ENCODE results near the gene MAML1. TPM values are rescaled to one million over a fixed set of nuclear protein-coding genes. Genes with fewer than 3 reads are reported as not detected.
A peak's percentile ranks its signal among the peaks of the same experiment; 100 is the strongest.

Gene MAML1
- total RNA-seq, 2 donors from 2014 or later: 29.7 TPM

- no peaks in the 10 kb centered on the region for H3K9me3 ChIP-seq
- H3K27me3 ChIP-seq: no peaks in the 10 kb centered on the region
- intact Hi-C loops (cut with DNase I): loop anchor here (5.0 kb wide), 1 partner anchor 34 kb away; the partner anchor contains the start of gene MAML1
- no peaks in the 10 kb centered on the region for H3K36me3 ChIP-seq
- peak; percentile 99 for DNase-seq
- H3K27ac ChIP-seq: peak overlapping the region; percentile 95
- H3K4me3 ChIP-seq: peak overlapping the region; percentile 72
- peaks cover 15% of the 10 kb centered on the region for H3K4me1 ChIP-seq
- no peak for TF ChIP-seq CTCF (IDR thresholded peaks at IDR 0.05)
- H3K9ac ChIP-seq (ENCODE audit: low read depth in 2 of 2, low read length in 2 of 2): peak overlapping the region; percentile 91 to 98
These were observed 34.4 kb upstream of the MAML1 start for GRCh38 chr5:179697993-179698934.

- peaks cover 15% of the 10 kb centered on the region for H3K4me1 ChIP-seq
- no peak for TF ChIP-seq CTCF (IDR thresholded peaks at IDR 0.05)
- peak within 1 kb of the TSS; percentile 95 for H3K27ac ChIP-seq
- H3K9ac ChIP-seq (ENCODE audit: low read depth in 2 of 2, low read length in 2 of 2): peak within 1 kb of the TSS; percentile 97 to 98
- H3K27me3 ChIP-seq: no peaks in the 10 kb centered on the region
- H3K9me3 ChIP-seq: no peaks in the 10 kb centered on the region
- no peaks in the 10 kb centered on the region for H3K36me3 ChIP-seq
- H3K4me3 ChIP-seq: peak within 1 kb of the TSS; percentile 72
- intact Hi-C loops (cut with DNase I): loop anchor here (5.0 kb wide), 1 partner anchor 33 kb away; the partner anchor contains the start of gene MAML1
- DNase-seq: no peak
These were observed 33.5 kb upstream of the MAML1 start, which contains the start of gene CANX for GRCh38 chr5:179698935-179699615. CANX (plus strand) TSS chr5:179698967; CDS start chr5:179705682, 6,715 bp downstream.

GRCh38 chr5:179699616-179700237 lies 32.9 kb upstream of the MAML1 start:
- TF ChIP-seq CTCF (IDR thresholded peaks at IDR 0.05): no peak
- no peaks in the 10 kb centered on the region for H3K9me3 ChIP-seq
- H3K27ac ChIP-seq: peak overlapping the region; percentile 88
- peak; percentile 49 for DNase-seq
- H3K9ac ChIP-seq (ENCODE audit: low read depth in 2 of 2, low read length in 2 of 2): peak overlapping the region; percentile 97 to 98
- intact Hi-C loops (cut with DNase I): loop anchor here (5.0 kb wide), 1 partner anchor 33 kb away; the partner anchor contains the start of gene MAML1
- H3K27me3 ChIP-seq: no peaks in the 10 kb centered on the region
- H3K4me1 ChIP-seq: peaks cover 15% of the 10 kb centered on the region
- peak overlapping the region; percentile 72 for H3K4me3 ChIP-seq
- H3K36me3 ChIP-seq: no peaks in the 10 kb centered on the region

- no peaks in the 10 kb centered on the region for H3K36me3 ChIP-seq
- intact Hi-C loops (cut with DNase I): no loop called here
- H3K27ac ChIP-seq: no peak overlapping the region
- H3K9ac ChIP-seq (ENCODE audit: low read depth in 2 of 2, low read length in 2 of 2): peak overlapping the region; percentile 0 to 3
- H3K4me3 ChIP-seq: peak overlapping the region; percentile 72
- no peak for DNase-seq
- H3K9me3 ChIP-seq: no peaks in the 10 kb centered on the region
- no peak for TF ChIP-seq CTCF (IDR thresholded peaks at IDR 0.05)
- H3K4me1 ChIP-seq: peaks cover 15% of the 10 kb centered on the region
- no peaks in the 10 kb centered on the region for H3K27me3 ChIP-seq
These were observed 32.2 kb upstream of the MAML1 start for GRCh38 chr5:179700401-179700918.

- Histone ChIP-seq H3K4me1 (no peaks in the 10 kb centered on the region), H3K27me3 (no peaks in the 10 kb centered on the region), H3K27ac (no peak overlapping the region), H3K9me3 (no peaks in the 10 kb centered on the region), H3K4me3 (no peak overlapping the region), H3K36me3 (peaks cover 23% of the 10 kb centered on the region), H3K9ac (ENCODE audit: low read depth in 2 of 2, low read length in 2 of 2) (no peak overlapping the region)
- no peak for TF ChIP-seq CTCF (IDR thresholded peaks at IDR 0.05)
- no peak for DNase-seq
- intact Hi-C loops (cut with DNase I): no loop called here
These were observed 16.3 kb upstream of the MAML1 start for GRCh38 chr5:179716286-179716685.

Measured in colonic mucosa (tissue), 4 donors.